ENCODE data around the gene PPEF1. TPM values are rescaled to one million over a fixed set of nuclear protein-coding genes. Genes with fewer than 3 reads are reported as not detected.

PPEF1 gene
- total and polyA plus RNA-seq, 2 of the 13 experiments (the other 11 are each of a cell fraction or from before 2014, with no cell fraction given) = not detected

DNA sequence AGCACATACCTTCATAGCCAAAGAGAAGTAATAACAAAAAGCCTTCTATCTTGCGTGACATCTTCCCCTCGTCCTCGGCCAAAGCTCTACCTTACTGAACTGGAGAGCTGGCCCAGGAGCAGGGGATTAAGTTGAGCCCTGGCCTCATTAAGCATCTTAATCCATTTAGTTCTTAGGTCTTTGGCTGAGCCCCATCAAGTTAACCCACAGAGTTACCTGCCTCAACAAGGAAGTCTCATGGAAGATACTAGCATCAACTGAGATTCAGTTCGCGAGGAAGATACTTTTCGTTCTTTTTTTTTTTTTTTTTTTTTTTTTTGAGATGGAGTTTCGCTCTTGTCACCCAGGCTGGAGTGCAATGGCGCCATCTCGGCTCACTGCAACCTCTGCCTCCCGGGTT lies 35.4 kb upstream of the PPEF1 start, which contains the start of gene RS1:
Gene RS1 (minus strand): TSS at position 101 of the 400 bp plus-strand sequence. CDS start 40 bp downstream, at position 61.
- Histone ChIP-seq H3K4me2 (ENCODE audit: low read depth, low read length) (peak within 1 kb of the TSS; percentile 68), H2AFZ (ENCODE audit: low read length) (peak within 1 kb of the TSS; percentile 83), H3K9me3 (ENCODE audit: low read length) (no peaks in the 10 kb centered on the region), H3K79me2 (ENCODE audit: insufficient read depth, low read length) (no peaks in the 10 kb centered on the region), H3K27me3 (ENCODE audit: control insufficient read depth in 1 of 2, insufficient read depth in 2 of 2, low read length in 2 of 2) (no peaks in the 10 kb centered on the region), H3K36me3 (replicated peaks in 1 of 2; ENCODE audit: control insufficient read depth in 1 of 2, insufficient read depth in 2 of 2, low read length in 2 of 2) (no peaks in the 10 kb centered on the region), H3K4me3 (replicated peaks in 1 of 3; ENCODE audit: insufficient read depth in 1 of 3, low read depth in 2 of 3, low read length in 3 of 3) (peak within 1 kb of the TSS; percentile 33 to 47 (median 40); a peak in 5 of 6 replicates), H4K20me1 (ENCODE audit: insufficient read depth, low read length) (no peaks in the 10 kb centered on the region), H3K9ac (ENCODE audit: insufficient read depth, low read depth, low read length) (0 out of 2 replicates have a peak within 1 kb of the TSS, but pooled peaks have one; percentile 22), H3K4me1 (ENCODE audit: insufficient read depth, low read length) (peaks cover 5% of the 10 kb centered on the region; the same call in 1 of the 2 replicates), H3K27ac (ENCODE audit: extremely low read length, insufficient read depth, low read length) (no peak within 1 kb of the TSS)
- FAIRE-seq (no peak), ATAC-seq (no peak), DNase-seq (ENCODE audit: low spot score) (no peak)
- POLR2A ChIA-PET = interaction anchor here (0.9 kb wide), 1 partner anchor 41 kb away, joined by 3 read pairs; no protein-coding TSS in a partner anchor
- WGBS (ENCODE audit: low lambda C conversion rate) = 20% methylated on average over 10 of the region's 10 CpGs
- CTCF ChIA-PET (ENCODE audit: low intra/inter-chr PET ratio, low total read pairs) = no interaction called here
- in situ Hi-C loops (cut with HindIII; ENCODE audit: extremely low pct_ligation_motif_present, low pct_unique_long_range_greater_than_20kb) = loop anchor here (10.0 kb wide), 1 partner anchor 247 kb away; the partner anchor contains the start of gene CDKL5
- no TSS peak for BruUV-seq (replicated peaks)
- intact Hi-C loops (cut with micrococcal nuclease; ENCODE audit: unreplicated experiment) = loop anchor here (5.0 to 10.0 kb wide), 2 partner anchors 40 to 277 kb away; no protein-coding TSS in a partner anchor
- TF ChIP-seq, protein P1, sequence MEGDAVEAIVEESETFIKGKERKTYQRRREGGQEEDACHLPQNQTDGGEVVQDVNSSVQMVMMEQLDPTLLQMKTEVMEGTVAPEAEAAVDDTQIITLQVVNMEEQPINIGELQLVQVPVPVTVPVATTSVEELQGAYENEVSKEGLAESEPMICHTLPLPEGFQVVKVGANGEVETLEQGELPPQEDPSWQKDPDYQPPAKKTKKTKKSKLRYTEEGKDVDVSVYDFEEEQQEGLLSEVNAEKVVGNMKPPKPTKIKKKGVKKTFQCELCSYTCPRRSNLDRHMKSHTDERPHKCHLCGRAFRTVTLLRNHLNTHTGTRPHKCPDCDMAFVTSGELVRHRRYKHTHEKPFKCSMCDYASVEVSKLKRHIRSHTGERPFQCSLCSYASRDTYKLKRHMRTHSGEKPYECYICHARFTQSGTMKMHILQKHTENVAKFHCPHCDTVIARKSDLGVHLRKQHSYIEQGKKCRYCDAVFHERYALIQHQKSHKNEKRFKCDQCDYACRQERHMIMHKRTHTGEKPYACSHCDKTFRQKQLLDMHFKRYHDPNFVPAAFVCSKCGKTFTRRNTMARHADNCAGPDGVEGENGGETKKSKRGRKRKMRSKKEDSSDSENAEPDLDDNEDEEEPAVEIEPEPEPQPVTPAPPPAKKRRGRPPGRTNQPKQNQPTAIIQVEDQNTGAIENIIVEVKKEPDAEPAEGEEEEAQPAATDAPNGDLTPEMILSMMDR (CRISPR knock-in tag; IDR thresholded peaks at IDR 0.05) = peak; percentile 40
- TF ChIP-seq ZNF484 (CRISPR knock-in tag; IDR thresholded peaks at IDR 0.05; ENCODE audit: borderline replicate concordance, low read depth) = no peak

DNA sequence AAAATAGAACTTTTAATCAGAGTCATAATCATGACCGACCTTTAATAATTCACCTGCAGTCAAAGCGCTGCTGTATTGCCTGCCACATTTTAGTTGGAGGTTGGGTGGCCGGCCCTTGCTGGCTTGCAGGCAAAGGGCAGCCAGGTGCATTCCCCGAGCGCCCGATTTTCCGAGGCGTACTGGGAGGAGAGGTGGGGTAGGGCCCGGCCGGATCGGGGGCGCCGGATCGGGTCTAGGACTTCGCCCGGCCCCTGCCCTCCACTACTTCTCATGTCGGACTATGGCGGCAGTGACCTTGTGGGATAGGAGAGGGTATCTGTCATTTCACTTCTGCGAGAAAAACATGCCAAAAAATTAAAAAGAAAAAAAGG lies 33.0 kb upstream of the PPEF1 start:
- Histone ChIP-seq H3K4me3 (replicated peaks in 1 of 3; ENCODE audit: insufficient read depth in 1 of 3, low read depth in 2 of 3, low read length in 3 of 3) (peak overlapping the region; percentile 71 to 75 (median 73)), H3K27me3 (ENCODE audit: control insufficient read depth in 1 of 2, insufficient read depth in 2 of 2, low read length in 2 of 2) (no peaks in the 10 kb centered on the region), H2AFZ (ENCODE audit: low read length) (peak overlapping the region; percentile 27), H3K36me3 (replicated peaks in 1 of 2; ENCODE audit: control insufficient read depth in 1 of 2, insufficient read depth in 2 of 2, low read length in 2 of 2) (no peaks in the 10 kb centered on the region), H3K4me1 (ENCODE audit: insufficient read depth, low read length) (peaks cover 13% of the 10 kb centered on the region), H3K79me2 (ENCODE audit: insufficient read depth, low read length) (no peaks in the 10 kb centered on the region), H3K9ac (ENCODE audit: insufficient read depth, low read depth, low read length) (peak overlapping the region; percentile 66; the same call in 1 of the 2 replicates), H3K27ac (ENCODE audit: extremely low read length, insufficient read depth, low read length) (peak overlapping the region; percentile 44), H4K20me1 (ENCODE audit: insufficient read depth, low read length) (no peaks in the 10 kb centered on the region), H3K9me3 (ENCODE audit: low read length) (no peaks in the 10 kb centered on the region), H3K4me2 (ENCODE audit: low read depth, low read length) (peak overlapping the region; percentile 58)
- ChIA-PET POLR2A (no interaction called here), CTCF (ENCODE audit: low intra/inter-chr PET ratio, low total read pairs) (no interaction called here)
- in situ Hi-C loops (cut with HindIII; ENCODE audit: extremely low pct_ligation_motif_present, low pct_unique_long_range_greater_than_20kb) (loop anchor here (10.0 kb wide), 1 partner anchor 250 kb away; the partner anchor contains the start of gene CDKL5), intact Hi-C loops (cut with micrococcal nuclease; ENCODE audit: unreplicated experiment) (loop anchor here (5.0 to 10.0 kb wide), 2 partner anchors 42 to 280 kb away; no protein-coding TSS in a partner anchor)
- ATAC-seq (peak; percentile 16; the same call in 1 of the 3 replicates), FAIRE-seq (peak; percentile 32), DNase-seq (ENCODE audit: low spot score) (no peak)
- no TSS peak for BruUV-seq (replicated peaks)
- TF ChIP-seq ZBTB7B (CRISPR knock-in tag; IDR thresholded peaks at IDR 0.05) (0 out of 2 replicates have a peak, but pooled peaks have one; percentile 27), ZNF101 (CRISPR knock-in tag; IDR thresholded peaks at IDR 0.05; ENCODE audit: borderline replicate concordance, low read depth) (no peak)
- under 1% methylated on average over 19 of the region's 19 CpGs for WGBS (ENCODE audit: low lambda C conversion rate)

Data from HepG2 (cell line).